Suprapubic skin (tissue), 4 donors: ENCODE measurements around the gene IRF4. TPM values are rescaled to one million over a fixed set of nuclear protein-coding genes. Genes with fewer than 3 reads are reported as not detected.
A peak's percentile ranks its signal among the peaks of the same experiment; 100 is the strongest.

Source experiments
- DNase-seq, 2 donors: peaks; one replicate each; pipeline ENCODE4 v3.0.0-alpha.2; 2019; ENCODE audit warnings: low spot score in 2 of 2
- H3K27ac ChIP-seq: fragments of 200-600 bp; sonication (generic); one replicate; pipeline ENCODE4 v1.5.1; 2019
- H3K27me3 ChIP-seq: fragments of 200-600 bp; sonication (generic); one replicate; pipeline ENCODE4 v1.5.1; 2019
- H3K36me3 ChIP-seq: fragments of 200-600 bp; sonication (generic); one replicate; pipeline ENCODE4 v1.5.1; 2019
- H3K4me1 ChIP-seq: fragments of 200-600 bp; sonication (generic); one replicate; pipeline ENCODE4 v1.5.1; 2019
- H3K4me3 ChIP-seq: fragments of 200-600 bp; sonication (generic); one replicate; pipeline ENCODE4 v1.5.1; 2019; ENCODE audit warnings: mild to moderate bottlenecking
- H3K9me3 ChIP-seq: fragments of 200-600 bp; sonication (generic); one replicate; pipeline ENCODE4 v1.5.1; 2019
- EP300 ChIP-seq: sonication (generic); formaldehyde crosslinking; IDR thresholded peaks from one replicate; pipeline ENCODE4 v1.6.1; 2017; ENCODE audit warnings: antibody characterized with exemption
- POLR2A ChIP-seq, 2 donors: fragments of 450-650 bp; IDR thresholded peaks; one replicate each; pipeline ENCODE4 v1.6.1; 2017; ENCODE audit warnings: antibody characterized with exemption in 2 of 2, mild to moderate bottlenecking in 2 of 2, moderate library complexity in 2 of 2
- POLR2AphosphoS5 ChIP-seq, 3 donors: sonication (generic); formaldehyde crosslinking; IDR thresholded peaks; one replicate each; pipeline ENCODE4 v1.6.1; 2017; ENCODE audit warnings: antibody characterized with exemption in 3 of 3
- WGBS: methylation state at CpG from one replicate; pipeline ENCODE4 v1.1.5; 2018; 5-methylcytosine and 5-hydroxymethylcytosine counted together
- total RNA-seq, 4 donors: library from RNA; depleted of rRNA; stranded (reverse); fragments of >200 nt; gene quantifications; one replicate each; pipeline ENCODE4 v1.1.0, GENCODE V29; 2016
- TF ChIP-seq, protein P1 (sequence below), 2 donors: fragments of 200-600 bp in 1 of 2; fragments of 450-650 bp in 1 of 2; sonication (generic) in 1 of 2; IDR thresholded peaks; one replicate each; pipeline ENCODE4 v1.5.1; 2016 to 2019; ENCODE audit warnings: antibody characterized with exemption in 2 of 2, mild to moderate bottlenecking in 1 of 2, moderate library complexity in 1 of 2

Gene IRF4
- total RNA-seq, 4 donors from 2014 or later, result 17.3 to 22.8 (median 20.4) TPM

DNA sequence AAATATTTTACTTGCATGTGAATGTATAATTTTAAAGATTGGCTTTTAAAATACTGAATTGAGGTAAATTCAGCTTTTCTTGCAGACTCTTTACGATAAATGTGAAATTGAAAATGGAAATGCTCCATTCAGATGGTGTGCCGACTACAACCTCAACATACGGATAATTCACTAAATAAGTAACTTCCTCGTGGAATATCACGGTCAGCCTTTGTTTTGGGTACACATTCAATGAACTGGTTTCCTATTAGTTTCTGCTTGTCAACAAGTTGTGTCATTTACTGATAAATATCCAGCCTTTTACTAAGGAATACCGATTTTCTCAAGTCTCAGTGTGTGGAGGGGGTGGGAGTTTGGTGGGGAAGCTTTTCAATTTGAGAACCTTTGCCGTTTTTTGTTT, 2.4 kb upstream of the IRF4 start:
- no peak overlapping the region for H3K27ac ChIP-seq
- peaks cover 33% of the 10 kb centered on the region for H3K4me1 ChIP-seq
- no peak overlapping the region for H3K4me3 ChIP-seq
- no peaks in the 10 kb centered on the region for H3K36me3 ChIP-seq
- no peaks in the 10 kb centered on the region for H3K9me3 ChIP-seq
- H3K27me3 ChIP-seq, result peaks cover 87% of the 10 kb centered on the region
- WGBS, result 85% methylated on average over 7 of the region's 7 CpGs
- DNase-seq, result no peak
- no peak for TF ChIP-seq EP300
- no peak for TF ChIP-seq POLR2AphosphoS5 (IDR thresholded peaks at IDR 0.05)
- no peak for TF ChIP-seq POLR2A (IDR thresholded peaks at IDR 0.05)
- TF ChIP-seq, protein P1, sequence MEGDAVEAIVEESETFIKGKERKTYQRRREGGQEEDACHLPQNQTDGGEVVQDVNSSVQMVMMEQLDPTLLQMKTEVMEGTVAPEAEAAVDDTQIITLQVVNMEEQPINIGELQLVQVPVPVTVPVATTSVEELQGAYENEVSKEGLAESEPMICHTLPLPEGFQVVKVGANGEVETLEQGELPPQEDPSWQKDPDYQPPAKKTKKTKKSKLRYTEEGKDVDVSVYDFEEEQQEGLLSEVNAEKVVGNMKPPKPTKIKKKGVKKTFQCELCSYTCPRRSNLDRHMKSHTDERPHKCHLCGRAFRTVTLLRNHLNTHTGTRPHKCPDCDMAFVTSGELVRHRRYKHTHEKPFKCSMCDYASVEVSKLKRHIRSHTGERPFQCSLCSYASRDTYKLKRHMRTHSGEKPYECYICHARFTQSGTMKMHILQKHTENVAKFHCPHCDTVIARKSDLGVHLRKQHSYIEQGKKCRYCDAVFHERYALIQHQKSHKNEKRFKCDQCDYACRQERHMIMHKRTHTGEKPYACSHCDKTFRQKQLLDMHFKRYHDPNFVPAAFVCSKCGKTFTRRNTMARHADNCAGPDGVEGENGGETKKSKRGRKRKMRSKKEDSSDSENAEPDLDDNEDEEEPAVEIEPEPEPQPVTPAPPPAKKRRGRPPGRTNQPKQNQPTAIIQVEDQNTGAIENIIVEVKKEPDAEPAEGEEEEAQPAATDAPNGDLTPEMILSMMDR (IDR thresholded peaks at IDR 0.05), result no peak

DNA sequence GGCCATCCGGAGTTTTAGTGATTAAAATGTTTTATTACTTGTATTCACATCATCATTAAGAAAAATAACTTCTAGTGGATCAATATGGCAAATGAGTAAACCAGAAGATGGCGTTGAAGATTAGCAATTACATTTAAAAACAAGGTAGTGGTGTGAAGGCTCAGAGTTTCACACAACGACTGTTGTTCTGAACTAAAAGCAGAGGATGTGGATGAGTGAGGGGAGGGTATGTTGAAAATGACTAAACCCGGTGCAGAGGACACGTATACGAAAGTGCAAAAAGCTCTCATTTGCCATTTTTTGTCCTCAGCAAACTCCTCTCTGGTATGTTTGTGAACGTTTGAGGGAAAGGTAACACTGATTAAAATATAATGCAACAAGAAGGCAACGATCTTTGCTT, 1.9 kb upstream of the IRF4 start:
- H3K27me3 ChIP-seq, result peaks cover 87% of the 10 kb centered on the region
- no peak for DNase-seq
- H3K9me3 ChIP-seq, result no peaks in the 10 kb centered on the region
- WGBS, result 58% methylated on average over 8 of the region's 8 CpGs
- no peak overlapping the region for H3K4me3 ChIP-seq
- TF ChIP-seq, protein P1 (IDR thresholded peaks at IDR 0.05), result no peak
- TF ChIP-seq POLR2A (IDR thresholded peaks at IDR 0.05) (no peak), EP300 (no peak), POLR2AphosphoS5 (IDR thresholded peaks at IDR 0.05) (no peak)
- no peak overlapping the region for H3K27ac ChIP-seq
- no peaks in the 10 kb centered on the region for H3K36me3 ChIP-seq
- H3K4me1 ChIP-seq, result peaks cover 33% of the 10 kb centered on the region

DNA sequence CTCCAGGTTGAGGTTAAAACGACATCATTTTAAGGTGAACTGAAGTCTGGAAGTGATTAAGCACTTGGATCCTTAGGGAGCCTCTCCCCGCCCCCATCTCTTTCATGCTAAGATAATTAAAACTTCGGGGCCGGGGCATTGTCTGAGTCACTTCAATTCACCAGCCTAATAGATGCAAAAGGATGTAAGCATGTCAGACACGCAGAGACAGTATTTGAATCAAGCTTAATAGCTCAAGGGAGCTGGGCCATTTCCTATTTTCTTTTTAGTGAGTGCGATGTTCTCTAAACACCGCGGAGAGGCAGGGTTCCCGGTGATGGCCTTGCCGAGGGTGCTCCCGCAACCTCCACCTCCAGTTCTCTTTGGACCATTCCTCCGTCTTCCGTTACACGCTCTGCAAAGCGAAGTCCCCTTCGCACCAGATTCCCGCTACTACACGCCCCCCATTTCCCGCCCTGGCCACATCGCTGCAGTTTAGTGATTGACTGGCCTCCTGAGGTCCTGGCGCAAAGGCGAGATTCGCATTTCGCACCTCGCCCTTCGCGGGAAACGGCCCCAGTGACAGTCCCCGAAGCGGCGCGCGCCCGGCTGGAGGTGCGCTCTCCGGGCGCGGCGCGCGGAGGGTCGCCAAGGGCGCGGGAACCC, 516 bp upstream of the IRF4 start:
- Histone ChIP-seq H3K36me3 (no peaks in the 10 kb centered on the region), H3K4me3 (peak overlapping the region; percentile 56), H3K27me3 (peaks cover 88% of the 10 kb centered on the region), H3K27ac (no peak overlapping the region), H3K9me3 (no peaks in the 10 kb centered on the region), H3K4me1 (peaks cover 33% of the 10 kb centered on the region)
- TF ChIP-seq EP300 (no peak), POLR2A (IDR thresholded peaks at IDR 0.05) (no peak), POLR2AphosphoS5 (IDR thresholded peaks at IDR 0.05) (no peak)
- TF ChIP-seq, protein P1 (IDR thresholded peaks at IDR 0.05), result no peak
- DNase-seq, result peak in 1 of 2 donors; percentile 60
- WGBS, result 1% methylated on average over 20 of the region's 44 CpGs

DNA sequence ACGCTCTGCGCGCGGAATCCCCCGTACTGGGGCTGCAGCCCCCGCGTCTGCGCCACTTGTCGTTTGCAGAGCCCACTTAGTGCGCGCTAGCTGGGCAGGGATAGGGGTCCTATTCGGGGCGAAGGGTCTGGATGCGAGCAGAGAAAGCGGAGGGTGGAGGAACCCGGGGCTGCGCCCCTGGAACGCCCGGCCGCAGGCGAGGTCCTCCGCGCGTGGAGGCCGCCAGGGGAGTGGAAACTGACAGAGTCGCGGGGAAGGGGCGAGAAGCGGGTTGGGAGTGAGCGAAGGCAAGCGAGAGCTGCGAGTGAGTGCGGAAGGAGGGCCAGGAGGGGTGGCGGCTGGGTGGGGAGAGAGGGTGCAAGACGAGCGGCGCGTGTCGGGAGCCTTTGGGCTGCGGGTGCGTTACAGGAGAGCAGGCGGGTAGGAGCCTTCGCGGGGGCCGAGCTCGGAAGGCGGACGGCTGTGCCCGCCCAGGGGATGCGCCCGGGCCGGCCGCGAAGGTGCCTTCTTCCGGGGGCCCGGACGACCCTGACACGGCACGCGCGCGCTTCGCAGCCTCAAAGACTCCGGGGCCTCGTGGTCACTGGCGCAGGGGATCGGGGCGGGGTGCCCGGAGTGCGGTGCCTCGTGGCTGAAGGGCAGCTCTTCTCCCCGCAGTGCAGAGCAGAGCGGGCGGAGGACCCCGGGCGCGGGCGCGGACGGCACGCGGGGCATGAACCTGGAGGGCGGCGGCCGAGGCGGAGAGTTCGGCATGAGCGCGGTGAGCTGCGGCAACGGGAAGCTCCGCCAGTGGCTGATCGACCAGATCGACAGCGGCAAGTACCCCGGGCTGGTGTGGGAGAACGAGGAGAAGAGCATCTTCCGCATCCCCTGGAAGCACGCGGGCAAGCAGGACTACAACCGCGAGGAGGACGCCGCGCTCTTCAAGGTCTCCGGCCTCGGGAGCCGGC, 1.2 kb downstream of the IRF4 start:
- no peaks in the 10 kb centered on the region for H3K9me3 ChIP-seq
- TF ChIP-seq, protein P1 (IDR thresholded peaks at IDR 0.05), result no peak
- TF ChIP-seq POLR2AphosphoS5 (IDR thresholded peaks at IDR 0.05), result no peak
- no peak for TF ChIP-seq POLR2A (IDR thresholded peaks at IDR 0.05)
- no peak for TF ChIP-seq EP300
- WGBS, result 3% methylated on average over 56 of the region's 108 CpGs
- H3K27me3 ChIP-seq, result peaks cover 92% of the 10 kb centered on the region
- no peaks in the 10 kb centered on the region for H3K36me3 ChIP-seq
- peaks cover 33% of the 10 kb centered on the region for H3K4me1 ChIP-seq
- peak overlapping the region; percentile 56 for H3K4me3 ChIP-seq
- DNase-seq, result peak in 1 of 2 donors; percentile 67
- no peak overlapping the region for H3K27ac ChIP-seq
